Endothelial cell of umbilical vein (primary cell): ENCODE data around the gene THAP3. TPM values are rescaled to one million over a fixed set of nuclear protein-coding genes. Genes with fewer than 3 reads are reported as not detected.

Source experiments
- BruUV-seq: library from RNA; stranded (reverse); fragments of 400-500 nt; replicated peaks from 2 replicates; lab custom pipeline; 2021; lab: Mats Ljungman, UMichigan
- CTCF ChIA-PET: fragments of 300-600, 350-600 bp; sonication (Branson Sonifier 250); formaldehyde crosslinking; loops from one replicate; lab custom pipeline; 2021; ENCODE audit warnings: antibody characterized with exemption, inconsistent platforms; lab: Charles Lee
- POLR2A ChIA-PET: fragments of 300-600, 350-600 bp; sonication (Branson Sonifier 250); formaldehyde crosslinking; loops from one replicate; lab custom pipeline; 2021; ENCODE audit warnings: antibody characterized with exemption, inconsistent platforms; lab: Charles Lee
- DNase-seq: peaks from one replicate; pipeline ENCODE4 v3.0.0-alpha.2; 2011; ENCODE audit warnings: low read depth, low spot score
- FAIRE-seq: peaks from 2 replicates; lab custom pipeline; 2011; peaks lifted over from hg19 to GRCh38; lab: Jason Lieb, UNC
- H2AFZ ChIP-seq: 2 replicates; pipeline ENCODE4 v1.6.0; 2012; ENCODE audit warnings: low read depth, low read length, control low read depth, inconsistent platforms
- H3K27ac ChIP-seq: 2 replicates; pipeline ENCODE4 v1.5.1; 2011; ENCODE audit warnings: low read depth, mild to moderate bottlenecking, control low read depth, low read length, moderate library complexity; ENCODE audit not compliant: insufficient read depth
- H3K27me3 ChIP-seq, 2 experiments: 2 replicates each; pipeline versions ENCODE4 v1.6.0 to v1.6.1; 2011; ENCODE audit warnings: low read length in 2 of 2, mixed read lengths in 1 of 2; ENCODE audit not compliant: control insufficient read depth in 2 of 2, insufficient read depth in 2 of 2
- H3K36me3 ChIP-seq, 2 experiments: 2 replicates in 1 of 2; 3 replicates in 1 of 2; pipeline ENCODE4 v1.5.1; 2011; ENCODE audit warnings: low read length in 2 of 2, mild to moderate bottlenecking in 1 of 2, moderate library complexity in 1 of 2; ENCODE audit not compliant: control insufficient read depth in 2 of 2, insufficient read depth in 2 of 2; ENCODE audit errors: extremely low read depth in 1 of 2
- H3K4me1 ChIP-seq: 3 replicates; pipeline ENCODE4 v1.5.1; 2011; ENCODE audit warnings: mild to moderate bottlenecking, low read length; ENCODE audit not compliant: control insufficient read depth, insufficient read depth; ENCODE audit errors: extremely low read depth
- H3K4me2 ChIP-seq: 2 replicates; pipeline ENCODE4 v1.6.1; 2011; ENCODE audit warnings: low read length, control low read depth, mixed read lengths; ENCODE audit not compliant: insufficient read depth
- H3K4me3 ChIP-seq, 3 experiments: fragments of 200-600 bp in 1 of 3; sonication (generic), shearing (Covaris generic) in 1 of 3; replicated peaks in 1 of 3; 2 replicates each; pipeline ENCODE4 v1.5.1; 2011 to 2016; ENCODE audit warnings: control low read depth in 3 of 3, low read length in 3 of 3, mild to moderate bottlenecking in 2 of 3, inconsistent platforms in 1 of 3, low read depth in 1 of 3, moderate library complexity in 1 of 3; ENCODE audit not compliant: insufficient read depth in 1 of 3
- H3K79me2 ChIP-seq: 2 replicates; pipeline ENCODE4 v1.6.0; 2012; ENCODE audit warnings: low read length, inconsistent platforms; ENCODE audit not compliant: control insufficient read depth, insufficient read depth
- H3K9ac ChIP-seq: replicated peaks from 2 replicates; pipeline ENCODE3; 2011; ENCODE audit warnings: low read length, control low read depth; ENCODE audit not compliant: insufficient read depth; ENCODE audit errors: extremely low read depth
- H3K9me1 ChIP-seq: replicated peaks from 3 replicates; pipeline ENCODE4 v1.6.0; 2011; ENCODE audit warnings: mild to moderate bottlenecking, low read length; ENCODE audit not compliant: control insufficient read depth, insufficient read depth; ENCODE audit errors: extremely low read depth
- H3K9me3 ChIP-seq: replicated peaks from 2 replicates; pipeline ENCODE4 v1.5.1; 2012; ENCODE audit warnings: low read length, inconsistent platforms; ENCODE audit not compliant: control insufficient read depth, insufficient read depth
- H4K20me1 ChIP-seq: replicated peaks from 2 replicates; pipeline ENCODE3; 2011; ENCODE audit warnings: mild to moderate bottlenecking, low read length; ENCODE audit not compliant: control insufficient read depth, insufficient read depth; ENCODE audit errors: extremely low read depth
- CTCF ChIP-seq, 2 donors: IDR thresholded peaks; 1 replicate in 1 of 2; 2 replicates in 1 of 2; pipeline ENCODE4 v1.5.1; 2011; ENCODE audit warnings: low read length in 2 of 2, mild to moderate bottlenecking in 2 of 2, moderate library complexity in 2 of 2, control low read depth in 1 of 2, inconsistent platforms in 1 of 2, low read depth in 1 of 2; ENCODE audit not compliant: insufficient read depth in 1 of 2; ENCODE audit errors: extremely low read depth in 1 of 2
- MYC ChIP-seq: IDR thresholded peaks from one replicate; pipeline ENCODE4 v1.6.1; 2011; ENCODE audit warnings: mild to moderate bottlenecking, low read depth, low read length
- POLR2AphosphoS5 ChIP-seq: IDR thresholded peaks from 2 replicates; pipeline ENCODE4 v1.6.1; 2012; ENCODE audit warnings: low read depth, mild to moderate bottlenecking, control low read depth, low read length, moderate library complexity; ENCODE audit not compliant: insufficient read depth
- dilution Hi-C: fragments of 300-500 bp; cut with MboI; formaldehyde crosslinking; loops from one replicate; pipeline ENCODE4 v1.15.0; 2019; ENCODE audit warnings: low sequenced_read_pairs; ENCODE audit not compliant: extremely low pct_ligation_motif_present
- intact Hi-C: fragments of 100-400 bp; cut with micrococcal nuclease; formaldehyde crosslinking; loops from one replicate; pipeline ENCODE4 v1.10.0; 2022
- polyA plus RNA-seq, 4 experiments: library from polyadenylated mRNA; depleted of rRNA in 3 of 4; stranded (reverse) in 3 of 4; unstranded in 1 of 4; fragments of >200 nt; gene quantifications; 2 replicates each; pipeline versions ENCODE4 v1.2.1 to v1.2.3, GENCODE V29; 2011 to 2012; ENCODE audit warnings: missing spikeins in 1 of 4
- total RNA-seq: library from RNA; stranded (reverse); gene quantifications from 2 replicates; pipeline ENCODE4 v1.2.3, GENCODE V29; 2021

Gene THAP3
- total and polyA plus RNA-seq, 2 donors (not counting 3 experiments of a cell fraction or from before 2014, with no cell fraction given) = 11.3 to 16.7 TPM

DNA sequence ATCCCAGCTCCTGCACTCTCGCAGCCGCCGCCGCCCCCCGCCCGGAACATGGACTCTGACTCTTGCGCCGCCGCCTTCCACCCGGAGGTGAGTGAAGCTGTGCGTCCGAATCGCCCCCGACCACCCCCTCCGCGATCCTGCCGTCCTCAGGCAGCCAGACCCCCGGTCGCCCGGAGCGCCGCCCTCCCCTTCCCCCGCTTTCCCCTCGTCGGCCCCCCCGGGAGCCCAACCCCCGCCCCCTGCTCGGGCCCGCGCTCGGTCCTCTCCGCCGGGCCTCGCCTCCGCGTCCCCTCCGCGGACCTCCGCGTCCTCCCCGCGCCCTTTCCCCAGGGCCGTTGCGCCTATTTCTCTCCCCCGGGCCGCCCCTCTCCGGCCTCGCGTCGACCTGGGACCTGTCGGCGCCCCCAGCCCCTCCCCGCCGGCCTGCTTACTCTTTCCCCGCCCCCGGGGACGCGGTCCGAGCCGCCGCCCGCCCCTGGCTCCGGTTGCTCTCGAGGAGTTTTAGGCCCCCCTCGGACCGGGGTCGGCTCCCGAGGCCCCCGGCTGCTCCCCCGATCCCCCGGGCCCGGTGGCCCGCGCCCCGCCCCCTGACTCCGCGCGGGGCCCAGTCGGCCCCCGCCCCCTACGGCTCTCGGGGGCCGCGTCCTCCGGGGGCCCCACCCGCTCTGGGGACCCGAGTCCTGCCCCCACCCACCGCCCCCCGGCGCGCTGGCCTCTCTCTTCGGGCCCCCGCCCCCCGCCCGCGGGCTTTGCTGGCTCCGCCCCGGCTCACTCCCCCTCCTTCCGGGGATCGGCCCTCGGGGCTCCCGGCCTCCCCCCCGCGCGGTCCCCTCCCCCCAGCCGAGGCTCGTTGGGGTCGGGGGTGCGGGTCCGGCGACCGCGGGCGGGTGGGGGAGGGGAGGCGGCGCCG, 10.4 kb upstream of the THAP3 start:
- H3K9me1 ChIP-seq = no peaks in the 10 kb centered on the region
- no TSS peak for BruUV-seq
- no peaks in the 10 kb centered on the region for H3K9me3 ChIP-seq
- no peaks in the 10 kb centered on the region for H3K27me3 ChIP-seq
- ChIA-PET CTCF (interaction anchor here (0.5 kb wide), 1 partner anchor 11 kb away, joined by 4 read pairs; no protein-coding TSS in a partner anchor), POLR2A (interaction anchor here (1.2 kb wide), 1 partner anchor 12 kb away, joined by 6 read pairs; no protein-coding TSS in a partner anchor)
- no peak for TF ChIP-seq CTCF (IDR thresholded peaks at IDR 0.05; ENCODE audit: extremely low read depth in 1 of 2, insufficient read depth in 1 of 2, low read depth in 1 of 2, low read length in 2 of 2)
- TF ChIP-seq POLR2AphosphoS5 = no peak
- TF ChIP-seq MYC = no peak
- peak overlapping the region; percentile 31 for H3K4me2 ChIP-seq
- DNase-seq (peak; percentile 19), FAIRE-seq (no peak)
- peak overlapping the region; percentile 23 for H3K27ac ChIP-seq
- H3K4me1 ChIP-seq = peaks cover 5% of the 10 kb centered on the region
- intact Hi-C loops (no loop called here), dilution Hi-C loops (no loop called here)
- H2AFZ ChIP-seq = peak overlapping the region; percentile 79
- peak overlapping the region; percentile 55 to 97 (median 93) for H3K4me3 ChIP-seq
- H3K79me2 ChIP-seq = peaks cover 38% of the 10 kb centered on the region
- H3K9ac ChIP-seq = peak overlapping the region; percentile 64
- H3K36me3 ChIP-seq = no peaks in the 10 kb centered on the region
- H4K20me1 ChIP-seq = peaks cover 4% of the 10 kb centered on the region
